ENCODE results near the gene NAV3.

NAV3 gene

DNA sequence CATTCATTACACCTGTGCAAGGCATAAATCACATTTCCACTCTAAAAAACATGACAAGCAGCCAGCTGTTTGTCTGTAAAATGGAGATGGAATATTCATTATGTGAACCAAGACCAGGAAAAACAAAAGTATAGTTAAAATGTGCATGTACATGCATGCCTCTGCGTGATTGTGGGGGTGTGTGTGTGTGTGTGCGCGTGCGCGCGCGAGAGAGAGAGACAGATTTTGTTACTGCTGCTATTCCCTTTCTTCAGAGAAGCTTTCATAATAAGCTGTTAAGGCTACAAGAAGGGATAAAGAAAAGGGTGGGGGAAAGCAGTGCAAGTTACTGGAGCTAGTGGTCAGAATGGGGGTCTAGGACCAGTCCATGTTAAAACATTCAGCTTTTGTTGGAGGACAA, 430.3 kb downstream of the NAV3 start:
- Histone ChIP-seq H3K4me3 (no peak overlapping the region), H3K9ac (no peak overlapping the region), H3K4me1 (no peaks in the 10 kb centered on the region), H3K4me2 (no peak overlapping the region), H3K9me3 (replicated peaks in 1 of 11) (peaks cover 0 to 12% (median 5%) of the 10 kb centered on the region in 11 experiments; a peak in 9 of 22 replicates), H3K36me3 (no peaks in the 10 kb centered on the region), H3K27ac (no peak overlapping the region), H3K27me3 (no peaks in the 10 kb centered on the region), H4K20me1 (no peaks in the 10 kb centered on the region)
- no peak for TF ChIP-seq Cebpa-rat (IDR thresholded peaks at IDR 0.05)

DNA sequence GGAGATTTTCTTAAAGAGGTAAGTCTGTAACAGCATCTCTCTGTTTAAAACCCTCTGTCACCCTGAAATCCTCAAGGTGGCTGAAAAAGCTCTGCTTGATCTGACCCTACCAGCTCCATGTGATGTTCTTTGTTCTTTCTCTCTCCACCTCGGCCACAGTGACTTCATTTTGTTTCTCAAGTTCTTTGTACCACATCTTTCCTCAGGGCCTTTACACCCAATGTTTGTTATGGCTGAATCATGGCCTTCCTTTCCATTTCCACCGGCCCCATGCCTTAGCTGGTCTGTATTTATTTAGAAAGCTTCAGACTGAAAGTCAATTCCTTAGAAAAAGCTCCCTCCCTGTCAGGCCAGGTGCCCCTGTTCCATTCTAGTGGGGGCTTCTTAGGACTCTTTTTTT, 431.2 kb downstream of the NAV3 start:
- TF ChIP-seq Cebpa-rat (IDR thresholded peaks at IDR 0.05), result no peak
- H4K20me1 ChIP-seq, result no peaks in the 10 kb centered on the region
- H3K9me3 ChIP-seq (replicated peaks in 1 of 11), result peaks cover 0 to 12% (median 5%) of the 10 kb centered on the region in 11 experiments; a peak in 9 of 22 replicates
- H3K4me3 ChIP-seq, result no peak overlapping the region
- no peak overlapping the region for H3K27ac ChIP-seq
- no peak overlapping the region for H3K9ac ChIP-seq
- no peak overlapping the region for H3K4me2 ChIP-seq
- H3K4me1 ChIP-seq, result no peaks in the 10 kb centered on the region
- no peaks in the 10 kb centered on the region for H3K27me3 ChIP-seq
- H3K36me3 ChIP-seq, result no peaks in the 10 kb centered on the region

Data from BLaER1 treated with 17β-estradiol and CSF1 and Interleukin-3, amounts not matched to agents 10 nM and 100 nM (cell line).